HG03280 (cell line): ENCODE measurements around the gene RPS5.
"Not testable (repeated sequence)": the region's sequence is repeated elsewhere in the genome, so short reads cannot be mapped to it uniquely, and the experiment has no call there.

Source experiments
- ATAC-seq: cut with Tn5 transposase; IDR thresholded peaks from one replicate; pipeline ENCODE4 v1.9.1; 2021; ENCODE audit warnings: mild to moderate bottlenecking, moderate library complexity; ENCODE audit not compliant: unreplicated experiment

RPS5 gene

DNA sequence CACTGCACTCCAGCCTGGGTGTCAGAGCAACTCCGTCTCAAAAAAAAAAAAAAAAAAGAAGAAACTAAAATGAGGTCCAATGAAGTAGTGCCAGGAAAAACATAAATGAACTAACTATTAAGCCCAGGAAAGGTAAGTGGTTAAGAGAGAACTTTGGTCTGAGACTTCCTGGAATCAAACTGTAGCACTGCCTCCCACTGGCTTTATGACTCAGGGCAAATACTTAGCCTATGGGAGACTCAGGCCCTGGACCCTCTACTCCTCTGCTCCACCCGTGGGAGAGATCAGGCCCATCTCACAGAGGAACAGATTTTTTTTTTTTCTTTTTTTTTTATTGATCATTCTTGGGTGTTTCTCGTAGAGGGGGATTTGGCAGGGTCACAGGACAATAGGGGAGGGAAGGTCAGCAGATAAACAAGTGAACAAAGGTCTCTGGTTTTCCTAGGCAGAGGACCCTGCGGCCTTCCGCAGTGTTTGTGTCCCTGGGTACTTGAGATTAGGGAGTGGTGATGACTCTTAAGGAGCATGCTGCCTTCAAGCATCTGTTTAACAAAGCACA, 16.9 kb downstream of the RPS5 start:
- not testable (repeated sequence) for ATAC-seq

DNA sequence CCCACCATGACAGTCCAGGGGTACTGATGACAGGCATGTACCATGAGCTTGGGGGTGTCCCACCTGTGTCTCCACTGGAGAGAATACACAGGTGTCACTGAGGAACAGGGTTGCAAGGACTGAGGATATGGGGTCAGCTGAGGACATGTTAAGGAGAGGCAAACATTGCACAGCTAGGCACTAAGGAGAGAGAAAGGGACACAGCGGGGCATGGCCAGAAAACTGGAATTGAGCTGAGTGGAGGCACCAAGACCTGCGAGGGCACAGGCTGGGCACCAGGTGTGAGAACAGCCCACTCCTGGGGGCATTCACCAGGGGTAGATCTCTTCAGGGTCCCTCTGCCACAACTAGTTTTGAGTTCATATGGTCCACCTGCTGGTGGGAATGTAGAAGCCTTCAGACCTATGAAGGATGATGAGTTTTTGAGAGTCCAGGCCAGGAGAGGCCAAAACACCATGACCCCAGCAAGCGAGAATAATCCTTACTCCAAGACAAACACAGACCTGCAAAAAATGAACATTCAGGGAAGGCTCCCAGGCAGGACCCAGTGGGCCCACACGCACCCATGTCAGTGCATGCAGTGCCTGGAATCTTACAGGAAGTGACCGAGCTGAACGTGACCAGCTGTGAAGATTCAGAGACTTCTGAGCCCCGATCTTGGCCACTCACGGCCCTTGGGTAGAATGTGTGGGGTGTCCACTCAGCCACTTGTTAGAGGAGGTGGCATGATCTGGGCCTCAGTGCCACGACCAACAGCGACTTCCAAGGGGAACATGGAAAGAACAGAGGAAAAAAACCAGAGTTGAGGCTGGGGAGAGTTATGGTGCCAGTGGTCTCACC, 20.0 kb downstream of the RPS5 start:
- ATAC-seq = no peak

DNA sequence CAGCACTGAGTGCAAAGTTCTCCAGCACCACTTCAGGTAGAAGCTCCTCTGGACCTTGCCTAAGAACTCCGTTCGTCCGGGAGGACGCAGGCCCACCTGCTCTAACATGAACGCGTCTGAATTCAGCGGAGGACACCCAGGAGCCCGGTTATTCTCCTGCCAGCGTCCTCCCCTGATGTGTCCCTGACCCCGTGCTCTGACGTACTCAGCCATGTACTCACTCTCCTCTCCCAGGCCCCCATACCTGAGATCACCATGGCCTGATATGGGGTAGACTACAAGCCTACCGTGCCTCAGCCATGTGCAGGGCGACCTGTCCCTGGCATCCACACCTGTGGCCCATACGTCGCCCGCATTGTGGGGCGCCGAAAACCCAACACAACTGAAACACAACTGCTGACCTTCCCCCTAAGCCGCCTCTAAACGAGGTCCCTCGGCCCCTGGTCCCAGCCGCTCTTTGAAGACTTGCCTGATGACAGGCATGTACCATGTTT, 20.6 kb downstream of the RPS5 start:
- ATAC-seq = no peak

DNA sequence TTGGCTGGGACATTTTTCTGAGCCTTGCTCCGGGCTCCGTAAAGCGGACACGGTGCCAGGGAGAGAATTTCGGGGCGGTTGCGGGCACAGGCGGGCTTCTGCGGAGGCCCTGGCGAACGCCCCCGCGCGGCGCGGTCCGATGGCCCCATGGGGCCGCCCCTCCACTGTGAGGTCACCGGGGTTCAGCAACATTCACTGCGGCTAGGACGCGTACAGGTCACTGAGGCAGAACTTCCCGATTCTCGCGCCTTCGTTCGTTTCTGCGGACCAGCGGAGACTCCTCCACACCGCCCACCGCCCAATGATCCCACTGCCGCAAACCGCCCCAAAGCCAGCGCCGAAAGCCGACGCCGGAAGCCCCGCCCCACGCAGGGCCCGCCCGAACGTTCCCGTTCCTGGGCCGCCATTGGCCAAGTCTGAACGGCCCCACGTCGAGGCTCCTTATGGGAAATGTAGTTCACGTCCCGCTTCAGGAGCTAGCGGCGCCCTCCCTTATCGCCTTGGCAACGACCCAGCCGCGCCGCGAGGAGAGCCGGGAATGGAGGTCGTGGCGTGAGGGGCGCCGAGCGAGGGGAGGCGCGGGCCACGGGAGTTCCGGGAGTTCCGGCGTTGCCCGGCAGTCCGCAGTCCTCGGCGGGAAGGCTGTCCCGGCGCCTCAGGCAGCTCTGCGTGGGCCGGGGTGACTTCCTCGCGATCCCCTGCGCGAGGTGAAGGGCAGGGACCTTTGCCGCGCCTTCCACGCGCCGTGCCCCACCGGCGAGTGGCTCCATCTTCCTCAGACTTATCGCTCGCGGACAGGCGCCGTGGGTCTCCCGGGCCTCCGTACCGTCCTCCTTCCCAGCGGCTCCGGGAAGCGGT, 21.3 kb downstream of the RPS5 start, which contains the start of gene ZNF584:
ZNF584 (plus strand) TSS at position 498 of the 858 bp plus-strand sequence. CDS start 499 bp downstream, outside the sequence.
- peak; percentile 91 for ATAC-seq

DNA sequence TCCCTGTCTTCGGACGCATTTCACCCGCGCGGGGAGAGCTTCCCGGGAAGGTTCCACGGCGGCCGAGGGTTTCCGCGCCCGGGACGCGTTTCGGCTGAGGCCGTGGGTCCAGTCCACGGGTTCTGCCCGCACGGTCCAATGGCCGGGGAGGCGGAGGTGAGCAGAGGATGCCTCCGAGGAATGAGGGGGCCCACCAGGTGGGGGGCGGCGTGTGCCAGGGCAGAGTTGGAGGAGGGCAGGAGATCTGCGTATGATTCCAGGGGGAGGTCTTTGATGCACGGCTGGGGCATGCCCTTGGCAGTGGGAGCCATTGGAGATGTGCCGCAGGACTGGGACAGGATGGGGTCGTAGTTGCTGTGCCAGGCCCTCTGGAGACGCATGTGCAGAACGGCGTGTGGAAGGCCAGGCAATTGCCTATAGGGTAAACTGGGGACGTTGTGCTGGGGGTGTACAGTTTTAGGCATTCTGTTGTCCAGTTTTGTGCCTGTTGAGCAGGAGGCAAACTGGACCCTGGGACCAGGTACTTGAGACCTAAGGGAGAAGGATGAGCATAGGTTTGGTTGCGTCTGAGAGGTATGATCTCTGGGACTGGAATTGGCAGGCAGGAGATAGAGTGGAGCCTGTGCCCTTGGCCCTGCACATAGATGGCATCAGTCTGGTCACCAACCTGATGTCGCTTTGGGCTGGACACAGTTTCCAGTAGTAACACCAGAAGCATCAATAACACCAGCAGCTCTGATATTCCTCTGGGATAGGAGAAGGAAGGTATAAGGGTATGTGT, 22.1 kb downstream of the RPS5 start:
- no peak for ATAC-seq

DNA sequence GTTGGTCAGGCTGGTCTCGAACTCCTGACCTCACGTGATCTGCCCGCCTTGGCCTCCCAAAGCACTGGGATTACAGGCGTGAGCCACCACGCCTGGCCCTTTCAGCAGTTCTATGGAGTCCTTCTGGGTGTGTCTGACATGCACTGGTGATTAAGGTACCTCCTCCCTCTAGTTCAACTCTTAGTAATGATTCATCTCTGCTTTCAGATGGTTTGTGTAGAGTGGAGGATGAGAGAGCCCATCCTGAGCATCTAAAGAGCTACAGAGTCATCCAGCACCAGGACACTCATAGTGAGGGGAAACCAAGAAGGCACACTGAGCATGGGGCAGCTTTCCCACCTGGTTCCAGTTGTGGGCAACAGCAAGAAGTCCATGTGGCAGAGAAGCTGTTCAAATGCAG, 29.5 kb downstream of the RPS5 start:
- ATAC-seq = no peak

DNA sequence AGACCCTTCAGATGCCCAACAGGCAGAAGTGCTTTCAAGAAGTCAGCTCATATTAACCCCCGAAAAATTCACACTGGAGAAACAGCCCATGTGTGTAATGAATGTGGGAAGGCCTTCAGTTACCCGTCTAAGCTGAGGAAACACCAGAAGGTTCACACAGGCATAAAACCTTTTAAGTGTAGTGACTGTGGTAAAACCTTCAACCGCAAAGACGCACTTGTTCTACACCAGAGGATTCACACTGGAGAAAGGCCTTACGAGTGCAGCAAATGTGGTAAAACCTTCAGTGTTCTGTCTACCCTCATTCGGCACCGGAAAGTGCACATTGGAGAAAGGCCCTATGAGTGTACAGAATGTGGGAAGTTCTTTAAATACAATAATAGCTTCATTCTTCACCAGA, 30.0 kb downstream of the RPS5 start:
- no peak for ATAC-seq

DNA sequence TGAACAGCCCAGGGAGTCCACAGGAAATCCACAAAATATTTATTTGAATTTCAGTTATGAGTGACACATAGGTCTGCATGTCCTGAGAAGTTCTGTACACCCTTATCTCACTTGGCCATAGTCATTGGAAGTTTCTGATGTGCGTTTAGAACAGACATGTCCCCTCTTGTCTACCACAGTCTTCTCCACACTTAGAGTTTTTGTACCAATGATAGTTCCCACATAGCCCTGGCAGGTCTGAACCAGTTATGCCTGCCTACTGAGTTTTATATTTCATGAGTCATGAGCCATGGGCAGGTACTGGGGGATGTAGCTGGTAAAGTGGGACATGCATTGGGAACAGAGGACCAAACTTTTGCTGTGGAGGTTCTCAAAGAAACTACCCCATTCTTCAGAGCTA, 41.5 kb downstream of the RPS5 start:
- no peak for ATAC-seq

DNA sequence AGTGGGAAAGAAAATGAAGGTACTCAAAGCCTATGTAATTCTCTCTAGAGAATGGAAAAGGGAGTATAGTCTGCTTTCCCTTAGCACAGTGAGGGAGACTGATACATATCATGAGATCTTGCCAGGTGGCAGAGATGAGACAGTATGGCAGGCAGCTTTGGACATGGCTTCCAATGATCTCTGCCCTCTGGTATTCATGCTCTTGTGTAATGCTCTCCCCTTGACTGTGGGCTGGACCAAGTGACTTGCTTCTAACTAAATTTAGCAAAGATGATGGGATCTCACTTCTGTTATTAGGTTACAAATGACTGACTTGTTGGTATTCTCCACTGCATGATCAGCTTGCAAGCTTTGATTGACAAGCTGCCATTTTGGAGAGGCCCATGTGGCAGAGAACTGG, 42.7 kb downstream of the RPS5 start:
- no peak for ATAC-seq

DNA sequence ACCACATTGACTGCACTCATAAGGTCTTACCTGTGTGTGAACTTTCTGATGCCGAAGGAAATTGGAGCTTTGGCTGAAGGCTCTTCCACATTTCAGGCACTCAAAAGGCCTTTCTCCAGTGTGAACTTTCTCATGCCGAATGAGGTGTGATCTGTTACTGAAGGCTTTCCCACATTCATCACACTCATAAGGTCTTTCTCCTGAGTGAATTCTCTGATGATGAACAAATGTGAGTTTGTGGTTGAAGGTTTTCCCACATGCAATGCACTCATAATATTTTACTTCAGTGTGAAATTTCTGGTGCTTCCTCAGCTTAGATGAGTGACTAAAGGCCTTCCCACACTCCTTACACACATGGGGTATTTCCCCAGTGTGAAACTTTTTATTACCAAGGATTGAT, 47.1 kb downstream of the RPS5 start:
- ATAC-seq = no peak

DNA sequence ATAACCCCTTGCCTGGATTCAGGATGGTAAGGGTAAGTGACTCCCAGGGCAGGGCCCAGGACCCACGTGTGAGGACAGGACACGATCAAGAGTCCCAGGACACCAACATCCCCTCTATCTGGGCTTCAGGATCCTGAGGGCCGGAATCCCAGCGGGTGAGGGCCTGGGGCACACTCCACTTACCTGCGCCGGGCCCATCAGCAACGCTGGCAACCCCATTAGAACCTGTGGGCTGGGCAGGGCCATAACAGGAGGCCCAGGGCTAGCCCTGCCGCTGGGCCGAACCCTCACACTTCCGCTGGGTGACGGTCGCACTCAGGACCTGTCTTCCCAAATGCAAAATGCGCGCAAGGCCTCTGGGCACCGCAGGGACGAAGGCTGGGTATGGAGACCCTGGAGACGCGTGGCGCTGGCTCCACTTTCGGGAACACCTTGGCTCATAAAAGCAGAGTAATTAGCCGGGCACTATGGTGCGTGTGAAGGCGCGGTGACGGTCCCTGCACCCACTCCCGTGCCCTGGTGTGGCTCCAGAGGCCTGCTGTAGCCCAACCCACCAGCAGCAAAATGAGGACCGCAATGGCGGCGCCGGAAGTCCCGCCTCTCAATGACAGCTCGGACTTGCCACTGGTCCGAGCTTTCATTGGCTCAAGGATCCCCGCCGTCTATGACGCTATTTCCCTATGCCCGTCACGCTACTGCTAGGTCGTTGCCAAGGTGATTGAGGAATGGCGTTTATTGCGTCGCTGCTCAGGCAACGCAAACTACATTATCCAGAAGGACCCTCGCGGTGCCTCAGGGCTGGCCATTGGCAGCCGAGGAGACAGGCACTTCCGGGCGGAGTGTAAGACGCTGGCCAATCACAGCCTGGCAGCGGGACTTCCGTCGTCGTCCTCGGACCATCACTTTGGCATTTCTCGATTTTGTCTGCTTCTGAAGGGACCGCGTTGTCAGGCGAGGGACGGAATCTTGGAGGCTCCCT, 52.8 kb downstream of the RPS5 start, which contains the start of gene ZNF132:
ZNF132 (minus strand) TSS at position 578 of the 979 bp plus-strand sequence; CDS start at position 246, 332 bp downstream.
- peak; percentile 90 for ATAC-seq

DNA sequence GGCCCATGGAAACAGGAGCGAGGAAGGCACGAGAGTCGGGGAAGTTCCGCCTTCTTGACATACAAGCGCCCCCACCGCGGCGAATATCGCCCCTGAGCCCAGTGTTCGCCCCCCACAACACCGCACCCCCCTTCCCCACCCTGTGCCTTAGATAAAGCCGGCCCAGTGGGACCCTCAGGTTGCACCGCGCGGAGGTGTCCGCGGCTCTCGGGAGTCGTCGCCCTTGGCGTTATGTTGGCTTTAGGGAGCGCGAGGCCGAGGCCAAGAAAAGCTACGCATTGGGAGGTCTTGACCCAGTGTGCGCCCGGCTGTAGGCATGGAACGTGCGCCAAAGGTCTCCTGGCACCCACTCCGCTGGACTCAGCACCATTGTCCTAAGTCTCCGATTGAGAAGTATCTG, 53.5 kb downstream of the RPS5 start:
- no peak for ATAC-seq

DNA sequence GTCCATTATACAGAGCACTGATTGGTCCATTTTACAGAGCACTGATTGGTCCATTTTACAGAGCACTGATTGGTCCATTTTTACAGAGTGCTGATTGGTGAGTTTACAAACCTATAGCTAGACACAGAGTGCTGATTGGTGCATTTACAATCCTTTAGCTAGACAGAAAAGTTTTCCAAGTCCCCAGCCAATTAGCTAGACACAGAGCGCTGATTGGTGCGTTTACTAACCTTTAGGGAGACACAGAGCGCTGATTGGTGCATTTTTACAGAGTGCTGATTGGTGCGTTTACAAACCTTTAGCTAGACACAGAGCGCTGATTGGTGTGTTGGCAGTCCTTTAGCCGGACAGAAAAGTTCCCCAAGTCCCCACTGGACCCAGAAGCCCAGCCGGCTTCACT, 55.9 kb downstream of the RPS5 start:
- not testable (repeated sequence) for ATAC-seq
